ENCODE measurements around the gene AOPEP.

Gene AOPEP

GRCh38 chr9:95092262-95093072, 366.0 kb downstream of the AOPEP start:
- TF ChIP-seq CTCF (IDR thresholded peaks at IDR 0.05; ENCODE audit: extremely low read depth, insufficient read depth, missing control alignments): no peak
- DNase-seq (ENCODE audit: low spot score): no peak
- in situ Hi-C loops (cut with MboI; ENCODE audit: low pct_unique_long_range_greater_than_20kb, low sequenced_read_pairs, unreplicated experiment): no loop called here

- DNase-seq (ENCODE audit: low spot score): no peak
- TF ChIP-seq CTCF (IDR thresholded peaks at IDR 0.05; ENCODE audit: extremely low read depth, insufficient read depth, missing control alignments): no peak
- in situ Hi-C loops (cut with MboI; ENCODE audit: low pct_unique_long_range_greater_than_20kb, low sequenced_read_pairs, unreplicated experiment): no loop called here
Measured at GRCh38 chr9:95093586-95093985, 367.1 kb downstream of the AOPEP start.

GRCh38 chr9:95094002-95094401, 367.5 kb downstream of the AOPEP start:
- TF ChIP-seq CTCF (IDR thresholded peaks at IDR 0.05; ENCODE audit: extremely low read depth, insufficient read depth, missing control alignments): no peak
- DNase-seq (ENCODE audit: low spot score): no peak
- in situ Hi-C loops (cut with MboI; ENCODE audit: low pct_unique_long_range_greater_than_20kb, low sequenced_read_pairs, unreplicated experiment): no loop called here

- no peak for DNase-seq (ENCODE audit: low spot score)
- TF ChIP-seq CTCF (IDR thresholded peaks at IDR 0.05; ENCODE audit: extremely low read depth, insufficient read depth, missing control alignments): no peak
- in situ Hi-C loops (cut with MboI; ENCODE audit: low pct_unique_long_range_greater_than_20kb, low sequenced_read_pairs, unreplicated experiment): no loop called here
Measured at GRCh38 chr9:95095641-95096355, 369.3 kb downstream of the AOPEP start.

- in situ Hi-C loops (cut with MboI; ENCODE audit: low pct_unique_long_range_greater_than_20kb, low sequenced_read_pairs, unreplicated experiment): no loop called here
- peak; percentile 7 for TF ChIP-seq CTCF (IDR thresholded peaks at IDR 0.05; ENCODE audit: extremely low read depth, insufficient read depth, missing control alignments)
- no peak for DNase-seq (ENCODE audit: low spot score)
Measured at GRCh38 chr9:95096381-95096780, 369.9 kb downstream of the AOPEP start.

- peak; percentile 9 for TF ChIP-seq CTCF (IDR thresholded peaks at IDR 0.05; ENCODE audit: extremely low read depth, insufficient read depth, missing control alignments)
- in situ Hi-C loops (cut with MboI; ENCODE audit: low pct_unique_long_range_greater_than_20kb, low sequenced_read_pairs, unreplicated experiment): no loop called here
Measured at GRCh38 chr9:95096807-95097206, 370.3 kb downstream of the AOPEP start.

More at GRCh38 chr9:95096807-95097206, 370.3 kb downstream of the AOPEP start:
- DNase-seq (ENCODE audit: low spot score): no peak

Measured in GM13977 (cell line).